Spinal cord (tissue), 10 donors: ENCODE data around the gene BTF3L4. TPM values are rescaled to one million over a fixed set of nuclear protein-coding genes. Genes with fewer than 3 reads are reported as not detected.

ENCODE experiments used
- DNase-seq, 6 donors: peaks; one replicate each; pipeline versions ENCODE4 v3.0.0 to v3.0.0-alpha.2; 2013 to 2015; ENCODE audit warnings: low spot score in 6 of 6, low read depth in 4 of 6
- H3K27ac ChIP-seq: one replicate; pipeline ENCODE4 v1.5.1; 2013; ENCODE audit warnings: low read depth, low read length, control low read depth
- H3K27me3 ChIP-seq: one replicate; pipeline ENCODE4 v1.6.1; 2013; ENCODE audit warnings: low read length; ENCODE audit not compliant: control insufficient read depth, insufficient read depth
- H3K36me3 ChIP-seq: one replicate; pipeline ENCODE4 v1.6.1; 2013; ENCODE audit warnings: low read length; ENCODE audit not compliant: control insufficient read depth, insufficient read depth
- H3K4me1 ChIP-seq: one replicate; pipeline ENCODE4 v1.6.1; 2013; ENCODE audit warnings: low read length; ENCODE audit not compliant: control insufficient read depth, insufficient read depth
- H3K4me3 ChIP-seq: one replicate; pipeline ENCODE4 v1.5.1; 2013; ENCODE audit warnings: low read depth, low read length, control low read depth
- H3K9me3 ChIP-seq: one replicate; pipeline ENCODE4 v1.6.1; 2013; ENCODE audit warnings: low read length; ENCODE audit not compliant: control insufficient read depth, insufficient read depth
- WGBS: methylation state at CpG from one replicate; pipeline ENCODE4 v1.1.5; 2013; ENCODE audit warnings: missing lambda C conversion rate; ENCODE audit not compliant: insufficient coverage; 5-methylcytosine and 5-hydroxymethylcytosine counted together
- polyA plus RNA-seq, 2 donors: library from polyadenylated mRNA; unstranded; fragments of 120-200 nt; gene quantifications; one replicate each; pipeline ENCODE4 v1.2.1, GENCODE V29; 2013; ENCODE audit not compliant: insufficient read length in 2 of 2
- total RNA-seq, 2 donors: library from RNA; depleted of rRNA in 1 of 2; stranded (reverse); fragments of 120-200 nt in 1 of 2; fragments of >200 nt in 1 of 2; gene quantifications; one replicate each; pipeline versions ENCODE4 v1.2.3 to v1.2.4, GENCODE V29; 2013 to 2014
- donor health status: healthy.

Gene BTF3L4
- total and polyA plus RNA-seq, 4 donors, result 61.6 to 106 (median 84.8) TPM

DNA sequence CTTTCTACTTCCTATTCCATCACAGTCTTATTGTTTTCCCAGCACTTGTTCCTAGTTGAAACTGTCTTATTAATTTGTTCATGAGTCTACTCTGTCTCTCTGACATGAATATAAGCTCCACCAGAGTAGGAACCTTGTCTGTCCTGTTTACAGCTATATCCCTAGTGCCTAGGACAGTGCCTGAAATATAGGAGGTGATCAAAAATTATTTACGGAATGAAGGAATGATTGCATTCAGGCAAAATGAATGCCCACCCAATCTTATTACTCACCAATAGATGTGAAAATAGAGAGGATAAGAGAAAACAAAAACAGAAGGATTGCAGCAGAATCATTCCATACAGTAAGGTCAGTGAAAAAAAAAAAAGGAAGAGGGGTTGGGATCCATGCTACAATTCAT lies 2.2 kb upstream of the BTF3L4 start:
- no peaks in the 10 kb centered on the region for H3K36me3 ChIP-seq
- H3K4me1 ChIP-seq, result peaks cover 8% of the 10 kb centered on the region
- H3K9me3 ChIP-seq, result no peaks in the 10 kb centered on the region
- no peak overlapping the region for H3K27ac ChIP-seq
- H3K4me3 ChIP-seq, result no peak overlapping the region
- DNase-seq, result no peak
- no CpG with 5 or more reads among the region's 1 CpG for WGBS
- no peaks in the 10 kb centered on the region for H3K27me3 ChIP-seq

GRCh38 chr1:52054496-52055065 lies 1.5 kb upstream of the BTF3L4 start:
- peak overlapping the region; percentile 96 for H3K27ac ChIP-seq
- peak in 1 of 6 donors; percentile 22 for DNase-seq
- H3K9me3 ChIP-seq, result no peaks in the 10 kb centered on the region
- H3K4me1 ChIP-seq, result peaks cover 8% of the 10 kb centered on the region
- no peaks in the 10 kb centered on the region for H3K36me3 ChIP-seq
- 2% methylated on average over 10 of the region's 13 CpGs for WGBS
- H3K4me3 ChIP-seq, result peak overlapping the region; percentile 82
- H3K27me3 ChIP-seq, result no peaks in the 10 kb centered on the region

- H3K9me3 ChIP-seq, result no peaks in the 10 kb centered on the region
- H3K36me3 ChIP-seq, result no peaks in the 10 kb centered on the region
- H3K27ac ChIP-seq, result peak within 1 kb of the TSS; percentile 96
- H3K27me3 ChIP-seq, result no peaks in the 10 kb centered on the region
- 0% methylated on average over 18 of the region's 45 CpGs for WGBS
- peak; percentile 72 to 97 (median 83) for DNase-seq
- H3K4me3 ChIP-seq, result peak within 1 kb of the TSS; percentile 82
- peaks cover 8% of the 10 kb centered on the region for H3K4me1 ChIP-seq
Observed at GRCh38 chr1:52055066-52055865, 829 bp upstream of the BTF3L4 start, which contains the start of gene TXNDC12. Gene TXNDC12 (minus strand): TSS chr1:52055191. CDS start chr1:52055096, 95 bp downstream.

GRCh38 chr1:52055866-52056162 lies 281 bp upstream of the BTF3L4 start:
- Histone ChIP-seq H3K4me3 (peak overlapping the region; percentile 82), H3K27me3 (no peaks in the 10 kb centered on the region), H3K36me3 (peaks cover 4% of the 10 kb centered on the region), H3K27ac (peak overlapping the region; percentile 96), H3K9me3 (no peaks in the 10 kb centered on the region), H3K4me1 (peaks cover 8% of the 10 kb centered on the region)
- peak in 2 of 6 donors; percentile 22 to 54 for DNase-seq
- 0% methylated on average over 12 of the region's 12 CpGs for WGBS

- WGBS, result no CpG with 5 or more reads among the region's 4 CpGs
- DNase-seq, result no peak
- Histone ChIP-seq H3K4me1 (peaks cover 8% of the 10 kb centered on the region), H3K27ac (peak overlapping the region; percentile 96), H3K9me3 (no peaks in the 10 kb centered on the region), H3K4me3 (peak overlapping the region; percentile 82), H3K27me3 (no peaks in the 10 kb centered on the region), H3K36me3 (peaks cover 13% of the 10 kb centered on the region)
Observed at GRCh38 chr1:52056937-52057231, 789 bp downstream of the BTF3L4 start.

- WGBS, result no CpG with 5 or more reads among the region's 1 CpG
- Histone ChIP-seq H3K27ac (peak overlapping the region; percentile 96), H3K4me1 (peaks cover 8% of the 10 kb centered on the region), H3K36me3 (peaks cover 16% of the 10 kb centered on the region), H3K27me3 (no peaks in the 10 kb centered on the region), H3K4me3 (peak overlapping the region; percentile 82), H3K9me3 (no peaks in the 10 kb centered on the region)
- no peak for DNase-seq
Observed at GRCh38 chr1:52057255-52057654, 1.2 kb downstream of the BTF3L4 start.

GRCh38 chr1:52057876-52058415 lies 1.9 kb downstream of the BTF3L4 start:
- WGBS, result no CpG with 5 or more reads among the region's 1 CpG
- no peak for DNase-seq
- no peak overlapping the region for H3K4me3 ChIP-seq
- H3K9me3 ChIP-seq, result no peaks in the 10 kb centered on the region
- peaks cover 20% of the 10 kb centered on the region for H3K36me3 ChIP-seq
- H3K4me1 ChIP-seq, result peaks cover 8% of the 10 kb centered on the region
- H3K27ac ChIP-seq, result no peak overlapping the region
- no peaks in the 10 kb centered on the region for H3K27me3 ChIP-seq

DNA sequence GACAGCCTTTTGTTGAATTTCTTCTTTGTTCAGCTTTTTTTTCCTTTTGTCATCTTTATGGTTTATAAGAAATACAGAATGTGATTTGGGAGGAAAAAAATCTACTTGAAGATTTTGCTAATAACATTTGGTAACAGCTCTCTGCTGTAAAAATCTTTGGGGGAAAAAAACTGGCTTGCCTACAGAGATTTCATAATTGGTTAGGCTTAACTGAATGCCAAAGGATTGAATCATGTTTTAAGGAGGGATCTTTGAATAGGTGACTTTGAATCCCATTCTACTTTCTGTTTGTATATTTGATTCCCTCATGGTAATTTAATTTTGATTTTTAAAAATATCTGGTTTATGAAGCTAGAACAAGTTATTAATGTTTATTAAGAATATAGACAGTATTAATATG lies 3.2 kb downstream of the BTF3L4 start:
- no peak overlapping the region for H3K27ac ChIP-seq
- peaks cover 22% of the 10 kb centered on the region for H3K36me3 ChIP-seq
- H3K4me3 ChIP-seq, result no peak overlapping the region

DNA sequence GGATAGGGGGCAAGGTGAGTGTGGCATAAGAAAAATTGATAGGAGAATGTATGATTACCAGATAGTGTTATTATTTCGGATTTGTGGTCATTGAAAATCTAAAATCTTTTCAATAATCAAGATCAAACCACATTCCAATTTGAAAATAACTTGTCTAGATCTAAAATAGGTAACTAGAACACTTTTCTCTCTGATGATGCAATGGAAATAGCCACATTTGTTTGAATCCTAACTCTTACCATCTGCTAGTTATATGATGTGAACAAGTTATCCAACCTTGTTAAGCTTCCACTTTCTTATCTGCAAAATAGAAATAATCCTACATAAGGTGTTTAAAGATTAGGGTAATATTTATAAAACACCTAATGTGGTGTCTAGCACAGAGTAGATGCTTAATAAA lies 3.8 kb downstream of the BTF3L4 start:
- H3K4me3 ChIP-seq, result no peak overlapping the region

More for the DNA sequence above, 3.2 kb downstream of the BTF3L4 start:
- peaks cover 8% of the 10 kb centered on the region for H3K4me1 ChIP-seq
- no peaks in the 10 kb centered on the region for H3K9me3 ChIP-seq
- no peak for DNase-seq
- no peaks in the 10 kb centered on the region for H3K27me3 ChIP-seq

DNA sequence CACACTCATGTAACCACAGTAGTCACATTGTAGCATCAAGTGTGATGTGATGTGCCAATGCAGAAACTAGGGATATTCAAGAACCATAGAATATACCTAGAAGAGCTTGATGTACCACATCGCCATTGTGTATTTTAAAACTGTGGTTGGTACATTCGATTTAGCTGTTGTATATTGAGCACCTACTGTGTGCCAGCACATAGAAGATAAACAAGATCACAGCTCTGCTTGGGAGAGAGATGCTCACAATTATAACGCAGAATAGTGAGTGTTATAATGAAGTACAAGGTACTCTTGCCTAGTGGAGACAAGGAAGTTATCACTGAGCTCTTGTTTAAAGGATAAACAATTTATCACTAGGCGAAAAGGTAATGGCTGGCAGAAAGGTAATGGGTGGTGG lies 4.7 kb downstream of the BTF3L4 start:
- Histone ChIP-seq H3K9me3 (no peaks in the 10 kb centered on the region), H3K27ac (no peak overlapping the region), H3K27me3 (no peaks in the 10 kb centered on the region), H3K4me3 (no peak overlapping the region), H3K4me1 (peaks cover 4% of the 10 kb centered on the region), H3K36me3 (peaks cover 30% of the 10 kb centered on the region)
- WGBS, result 100% methylated on average over 4 of the region's 4 CpGs
- DNase-seq, result no peak

More for the DNA sequence above, 3.8 kb downstream of the BTF3L4 start:
- Histone ChIP-seq H3K36me3 (peaks cover 22% of the 10 kb centered on the region), H3K9me3 (no peaks in the 10 kb centered on the region), H3K27ac (no peak overlapping the region), H3K27me3 (no peaks in the 10 kb centered on the region), H3K4me1 (peaks cover 4% of the 10 kb centered on the region)
- WGBS, result no CpG with 5 or more reads among the region's 1 CpG
- no peak for DNase-seq
